ENCODE data around the gene NUP98.
A peak's percentile ranks its signal among the peaks of the same experiment; 100 is the strongest.
"Not testable (repeated sequence)": the region's sequence is repeated elsewhere in the genome, so short reads cannot be mapped to it uniquely, and the experiment has no call there.

Gene NUP98

DNA sequence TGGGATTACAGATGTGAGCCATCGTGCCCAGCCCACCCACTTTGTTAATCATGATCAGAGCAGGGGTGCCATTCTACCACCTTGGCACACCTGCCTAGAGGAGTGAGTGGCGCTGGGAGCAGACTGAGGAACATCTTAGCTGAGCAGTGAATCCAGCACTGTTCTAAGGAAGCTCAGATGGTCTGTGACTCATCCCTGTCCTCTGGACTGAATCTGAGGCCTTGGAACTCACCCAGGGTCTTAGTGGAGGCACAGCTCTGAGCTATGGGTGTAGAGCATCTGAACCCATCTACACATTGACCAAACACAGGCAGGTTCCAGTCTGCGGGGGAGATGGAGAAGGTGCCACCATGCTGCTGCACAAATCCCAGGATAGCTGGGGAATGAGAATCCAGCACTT, 25.9 kb upstream of the NUP98 start:
- TF ChIP-seq, protein P1, sequence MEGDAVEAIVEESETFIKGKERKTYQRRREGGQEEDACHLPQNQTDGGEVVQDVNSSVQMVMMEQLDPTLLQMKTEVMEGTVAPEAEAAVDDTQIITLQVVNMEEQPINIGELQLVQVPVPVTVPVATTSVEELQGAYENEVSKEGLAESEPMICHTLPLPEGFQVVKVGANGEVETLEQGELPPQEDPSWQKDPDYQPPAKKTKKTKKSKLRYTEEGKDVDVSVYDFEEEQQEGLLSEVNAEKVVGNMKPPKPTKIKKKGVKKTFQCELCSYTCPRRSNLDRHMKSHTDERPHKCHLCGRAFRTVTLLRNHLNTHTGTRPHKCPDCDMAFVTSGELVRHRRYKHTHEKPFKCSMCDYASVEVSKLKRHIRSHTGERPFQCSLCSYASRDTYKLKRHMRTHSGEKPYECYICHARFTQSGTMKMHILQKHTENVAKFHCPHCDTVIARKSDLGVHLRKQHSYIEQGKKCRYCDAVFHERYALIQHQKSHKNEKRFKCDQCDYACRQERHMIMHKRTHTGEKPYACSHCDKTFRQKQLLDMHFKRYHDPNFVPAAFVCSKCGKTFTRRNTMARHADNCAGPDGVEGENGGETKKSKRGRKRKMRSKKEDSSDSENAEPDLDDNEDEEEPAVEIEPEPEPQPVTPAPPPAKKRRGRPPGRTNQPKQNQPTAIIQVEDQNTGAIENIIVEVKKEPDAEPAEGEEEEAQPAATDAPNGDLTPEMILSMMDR (IDR thresholded peaks at IDR 0.05; ENCODE audit: insufficient read depth, low read depth, low read length, missing control alignments): no peak
- no peak overlapping the region for H3K4me3 ChIP-seq (ENCODE audit: low read length)
- DNase-seq (ENCODE audit: low read depth): peak; percentile 43

DNA sequence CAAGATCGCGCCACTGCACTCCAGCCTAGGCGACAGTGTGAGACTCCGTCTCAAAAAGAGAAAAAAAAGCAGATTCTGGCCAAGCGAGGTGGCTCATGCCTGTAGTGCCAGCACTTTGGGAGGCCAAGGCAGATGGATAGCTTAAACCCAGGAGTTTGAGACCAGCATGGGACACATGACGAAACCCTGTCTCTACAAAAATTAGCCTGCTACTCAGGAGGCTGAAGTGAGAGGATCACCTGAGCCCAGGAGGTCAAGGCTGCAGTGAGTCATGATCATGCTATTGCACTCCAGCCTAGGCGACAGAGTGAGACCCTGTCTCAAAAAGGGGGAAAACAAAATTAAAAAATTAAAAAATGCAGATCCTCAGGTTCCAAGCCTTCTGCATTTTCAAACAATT, 25.0 kb upstream of the NUP98 start:
- TF ChIP-seq, protein P1 (IDR thresholded peaks at IDR 0.05; ENCODE audit: insufficient read depth, low read depth, low read length, missing control alignments): no peak
- no peak for DNase-seq (ENCODE audit: low read depth)
- H3K4me3 ChIP-seq (ENCODE audit: low read length): no peak overlapping the region

DNA sequence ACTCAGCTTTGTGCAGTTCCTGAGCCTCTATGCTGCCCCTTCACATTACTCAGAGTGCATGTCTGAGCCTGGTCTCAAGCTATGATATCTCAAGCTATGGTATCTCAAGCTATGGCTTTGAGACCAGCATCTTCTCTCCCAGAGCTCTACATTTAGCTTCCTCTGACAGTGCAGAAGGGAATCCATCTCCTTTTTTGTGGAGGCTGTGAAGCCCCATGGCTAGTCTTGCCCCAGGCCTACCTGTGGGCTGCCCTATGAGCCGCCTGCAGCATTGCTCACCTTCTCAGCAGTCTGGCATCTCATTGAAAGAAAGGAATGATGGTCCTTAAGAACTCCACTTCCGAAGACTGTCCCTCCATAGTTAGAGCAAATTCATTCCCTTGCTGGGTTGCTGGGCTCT, 23.6 kb upstream of the NUP98 start:
- no peak overlapping the region for H3K4me3 ChIP-seq (ENCODE audit: low read length)
- DNase-seq (ENCODE audit: low read depth): no peak
- TF ChIP-seq, protein P1 (IDR thresholded peaks at IDR 0.05; ENCODE audit: insufficient read depth, low read depth, low read length, missing control alignments): no peak

DNA sequence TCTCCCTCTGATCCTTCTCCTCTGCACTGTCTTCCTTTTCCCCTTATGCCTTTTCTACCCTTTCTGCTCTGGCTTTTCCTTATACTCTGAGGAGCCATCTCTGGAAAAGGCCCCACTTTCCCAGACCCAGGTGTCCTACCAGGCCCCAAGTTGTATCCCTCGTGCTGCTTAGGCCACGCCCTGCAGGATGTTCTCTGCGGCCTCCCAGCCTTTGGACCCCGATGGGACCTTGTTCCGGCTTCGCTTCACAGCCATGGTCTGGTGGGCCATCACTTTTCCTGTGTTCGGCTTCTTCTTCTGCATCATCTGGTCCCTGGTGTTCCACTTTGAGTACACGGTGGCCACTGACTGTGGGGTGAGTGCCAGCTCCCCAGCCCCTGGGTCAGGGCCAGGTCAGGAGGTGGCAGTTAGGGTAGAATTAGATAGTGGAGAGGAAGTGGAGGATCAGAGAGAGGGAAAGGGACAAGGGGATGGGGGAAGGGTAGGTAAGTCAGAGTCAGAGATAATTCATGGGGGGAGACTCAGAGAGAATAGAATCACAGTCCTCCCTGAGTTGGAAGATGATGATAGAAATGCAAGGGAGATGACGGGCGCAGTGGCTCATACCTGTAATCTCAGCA, 19.9 kb upstream of the NUP98 start:
- TF ChIP-seq, protein P1 (IDR thresholded peaks at IDR 0.05; ENCODE audit: insufficient read depth, low read depth, low read length, missing control alignments): no peak
- no peak for DNase-seq (ENCODE audit: low read depth)
- H3K4me3 ChIP-seq (ENCODE audit: low read length): no peak overlapping the region

DNA sequence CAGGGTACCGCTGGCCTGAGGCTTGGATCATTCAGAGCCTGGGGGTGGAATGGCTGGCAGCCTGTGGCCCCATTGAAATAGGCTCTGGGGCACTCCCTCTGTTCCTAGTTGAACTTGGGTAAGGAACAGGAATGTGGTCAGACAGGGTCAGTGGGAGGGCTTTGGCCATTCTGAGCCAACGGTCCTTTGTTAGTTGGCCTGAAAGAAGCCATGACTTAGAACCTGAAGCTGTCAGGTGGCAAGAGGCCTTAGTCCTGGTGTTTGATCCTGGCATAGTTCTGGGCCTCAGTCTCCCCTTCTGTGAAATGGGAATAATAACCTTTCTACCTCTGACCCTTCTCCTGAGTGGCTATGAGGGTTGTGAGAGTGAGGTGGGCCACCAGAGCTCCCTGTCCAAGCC, 19.3 kb upstream of the NUP98 start:
- H3K4me3 ChIP-seq (ENCODE audit: low read length): no peak overlapping the region
- no peak for DNase-seq (ENCODE audit: low read depth)

DNA sequence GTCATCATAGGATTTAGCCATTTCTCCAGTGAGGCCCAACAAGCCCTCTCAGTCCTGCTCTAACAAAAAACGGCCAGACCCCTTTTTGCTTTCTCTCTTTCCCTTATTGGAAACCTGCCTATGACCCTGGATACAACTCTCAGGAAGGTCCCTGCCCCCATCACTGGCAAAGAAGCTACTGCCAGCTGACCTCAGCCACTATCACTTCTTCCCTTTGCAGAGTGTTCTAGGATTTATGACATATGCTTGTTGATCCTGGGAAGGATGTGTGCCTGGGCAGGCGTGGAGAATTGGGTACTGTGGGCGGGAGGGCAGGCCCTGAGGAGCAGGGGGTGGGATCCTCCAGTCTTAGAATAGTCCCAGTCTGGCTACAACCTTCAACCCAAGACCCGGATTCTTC, 18.5 kb upstream of the NUP98 start:
- no peak for DNase-seq (ENCODE audit: low read depth)
- TF ChIP-seq, protein P1 (IDR thresholded peaks at IDR 0.05; ENCODE audit: insufficient read depth, low read depth, low read length, missing control alignments): no peak
- H3K4me3 ChIP-seq (ENCODE audit: low read length): no peak overlapping the region

More for the DNA sequence above, 19.3 kb upstream of the NUP98 start:
- TF ChIP-seq, protein P1 (IDR thresholded peaks at IDR 0.05; ENCODE audit: insufficient read depth, low read depth, low read length, missing control alignments): no peak

DNA sequence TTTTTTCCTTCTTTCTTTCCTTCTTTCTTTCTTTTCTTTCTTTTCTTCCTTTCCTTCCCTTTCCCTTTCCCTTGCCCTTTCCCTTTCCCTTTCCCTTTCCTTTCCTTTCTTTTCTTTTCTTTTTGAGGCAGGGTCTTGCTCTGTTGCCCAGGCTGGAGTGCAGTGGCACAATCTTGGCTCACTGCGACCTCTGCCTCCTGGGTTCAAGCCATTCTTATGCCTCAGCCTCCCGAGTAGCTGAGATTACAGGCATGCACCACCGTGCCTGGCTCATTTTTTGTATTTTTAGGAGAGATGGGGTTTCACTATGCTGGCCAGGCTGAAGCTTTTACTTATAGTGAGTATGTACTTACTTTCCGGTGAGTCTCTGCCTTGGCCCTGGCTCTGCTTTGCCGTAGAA, 17.5 kb upstream of the NUP98 start:
- not testable (repeated sequence) for H3K4me3 ChIP-seq (ENCODE audit: low read length); DNase-seq (ENCODE audit: low read depth)

Data from epithelial cell of esophagus (primary cell).